HEK293T (cell line): ENCODE data around the gene CMYA5.

Source experiments
- CTCF ChIA-PET: fragments of 350-600 bp; formaldehyde crosslinking; extraction: SDS; loops from one replicate; lab custom pipeline; 2021; ENCODE audit warnings: antibody characterized with exemption, inconsistent platforms; lab: Yijun Ruan, JAX
- POLR2A ChIA-PET: fragments of 350-600 bp; formaldehyde crosslinking; extraction: SDS; loops from one replicate; lab custom pipeline; 2020; ENCODE audit warnings: antibody characterized with exemption, inconsistent platforms; lab: Yijun Ruan, JAX
- DNase-seq: peaks from one replicate; pipeline ENCODE4 v3.0.0; 2012; ENCODE audit warnings: mixed read lengths; ENCODE audit errors: extremely low spot score
- ARNT ChIP-seq: fragments of 450-650 bp; IDR thresholded peaks from 2 replicates; pipeline ENCODE4 v1.6.1; 2017; ENCODE audit warnings: mild to moderate bottlenecking
- BHLHE40 ChIP-seq: fragments of 450-650 bp; IDR thresholded peaks from 2 replicates; pipeline ENCODE4 v1.6.1; 2016; ENCODE audit warnings: mild to moderate bottlenecking, moderate library complexity, borderline replicate concordance
- CTBP1 ChIP-seq: fragments of 450-650 bp; IDR thresholded peaks from 2 replicates; pipeline ENCODE4 v1.6.1; 2016; ENCODE audit warnings: borderline replicate concordance
- ELF4 ChIP-seq: fragments of 450-650 bp; IDR thresholded peaks from 2 replicates; pipeline ENCODE4 v1.6.1; 2017; ENCODE audit warnings: antibody characterized with exemption
- FOXA1 ChIP-seq: fragments of 450-650 bp; IDR thresholded peaks from 2 replicates; pipeline ENCODE4 v1.6.1; 2016; ENCODE audit warnings: mild to moderate bottlenecking
- FOXK2 ChIP-seq: fragments of 450-650 bp; IDR thresholded peaks from 2 replicates; pipeline ENCODE4 v1.6.1; 2016; ENCODE audit warnings: mild to moderate bottlenecking
- FOXM1 ChIP-seq: fragments of 450-650 bp; IDR thresholded peaks from 2 replicates; pipeline ENCODE4 v1.6.1; 2017; ENCODE audit warnings: mild to moderate bottlenecking, borderline replicate concordance
- HDGF ChIP-seq: fragments of 450-650 bp; IDR thresholded peaks from 2 replicates; pipeline ENCODE4 v1.6.1; 2017; ENCODE audit warnings: antibody characterized with exemption, borderline replicate concordance
- L3MBTL2 ChIP-seq: fragments of 450-650 bp; conservative IDR thresholded peaks from 2 replicates; pipeline ENCODE4 v1.6.1; 2016; ENCODE audit warnings: mild to moderate bottlenecking
- LEF1 ChIP-seq: fragments of 450-650 bp; IDR thresholded peaks from 2 replicates; pipeline ENCODE4 v1.6.1; 2017; ENCODE audit warnings: mild to moderate bottlenecking, borderline replicate concordance
- NFRKB ChIP-seq: fragments of 450-650 bp; IDR thresholded peaks from 2 replicates; pipeline ENCODE4 v1.6.1; 2016; ENCODE audit warnings: mild to moderate bottlenecking, moderate library complexity
- SP1 ChIP-seq: fragments of 450-650 bp; IDR thresholded peaks from 2 replicates; pipeline ENCODE4 v1.6.1; 2017
- SUZ12 ChIP-seq: fragments of 450-650 bp; IDR thresholded peaks from 2 replicates; pipeline ENCODE4 v1.6.1; 2016; ENCODE audit warnings: mild to moderate bottlenecking
- TARDBP ChIP-seq: fragments of 450-650 bp; IDR thresholded peaks from 2 replicates; pipeline ENCODE4 v1.6.1; 2016
- ZNF384 ChIP-seq: fragments of 450-650 bp; IDR thresholded peaks from 2 replicates; pipeline ENCODE4 v1.6.1; 2016
- TF ChIP-seq, protein P1 (sequence below): fragments of 450-650 bp; IDR thresholded peaks from 2 replicates; pipeline ENCODE4 v1.6.1; 2016

The CMYA5 gene

DNA sequence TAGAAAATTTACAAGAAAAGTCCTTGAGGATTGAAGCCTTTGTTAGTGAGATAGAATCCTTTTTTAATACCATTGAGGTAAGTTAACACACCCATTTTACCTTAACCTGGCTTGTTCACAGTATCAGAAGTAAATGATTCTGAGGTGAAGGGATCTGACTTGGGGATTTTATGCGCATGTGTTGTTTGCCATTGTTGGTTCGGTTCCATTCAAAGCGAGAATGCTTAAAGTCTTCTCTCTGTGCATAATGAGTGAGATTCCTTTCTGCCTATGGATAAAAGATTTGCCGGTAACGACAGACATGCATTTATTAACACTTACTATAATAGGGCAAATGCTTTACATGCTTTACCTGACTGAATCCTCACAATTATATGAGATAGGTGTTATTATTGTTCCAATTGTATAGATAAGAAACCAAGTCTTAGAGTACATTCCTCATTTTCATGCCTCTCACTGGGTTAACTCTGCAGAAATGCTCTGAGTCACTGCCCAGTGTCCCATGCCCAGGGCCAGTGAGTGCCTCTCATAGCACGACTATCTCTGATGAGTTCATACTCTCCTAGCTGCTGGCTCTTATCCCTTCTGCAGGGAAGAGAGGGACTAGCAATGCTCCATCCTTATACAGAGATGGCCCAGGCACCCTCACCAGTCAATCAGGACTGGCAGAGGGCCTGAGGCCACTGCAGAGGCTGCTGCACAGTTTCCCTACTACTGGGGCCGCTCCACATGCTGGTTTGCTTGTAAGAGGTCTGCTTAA, 54.4 kb downstream of the CMYA5 start:
- no peak for DNase-seq
- TF ChIP-seq ARNT (no peak), HDGF (no peak), BHLHE40 (no peak), LEF1 (no peak), SUZ12 (no peak), L3MBTL2 (no peak), ZNF384 (no peak), SP1 (no peak), FOXM1 (no peak), TARDBP (no peak), FOXA1 (no peak), ELF4 (no peak)
- TF ChIP-seq, protein P1, sequence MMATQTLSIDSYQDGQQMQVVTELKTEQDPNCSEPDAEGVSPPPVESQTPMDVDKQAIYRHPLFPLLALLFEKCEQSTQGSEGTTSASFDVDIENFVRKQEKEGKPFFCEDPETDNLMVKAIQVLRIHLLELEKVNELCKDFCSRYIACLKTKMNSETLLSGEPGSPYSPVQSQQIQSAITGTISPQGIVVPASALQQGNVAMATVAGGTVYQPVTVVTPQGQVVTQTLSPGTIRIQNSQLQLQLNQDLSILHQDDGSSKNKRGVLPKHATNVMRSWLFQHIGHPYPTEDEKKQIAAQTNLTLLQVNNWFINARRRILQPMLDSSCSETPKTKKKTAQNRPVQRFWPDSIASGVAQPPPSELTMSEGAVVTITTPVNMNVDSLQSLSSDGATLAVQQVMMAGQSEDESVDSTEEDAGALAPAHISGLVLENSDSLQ: no peak
- ChIA-PET POLR2A (no interaction called here), CTCF (interaction anchor here (0.6 kb wide), 1 partner anchor 113 kb away, joined by 3 read pairs; no protein-coding TSS in a partner anchor)

DNA sequence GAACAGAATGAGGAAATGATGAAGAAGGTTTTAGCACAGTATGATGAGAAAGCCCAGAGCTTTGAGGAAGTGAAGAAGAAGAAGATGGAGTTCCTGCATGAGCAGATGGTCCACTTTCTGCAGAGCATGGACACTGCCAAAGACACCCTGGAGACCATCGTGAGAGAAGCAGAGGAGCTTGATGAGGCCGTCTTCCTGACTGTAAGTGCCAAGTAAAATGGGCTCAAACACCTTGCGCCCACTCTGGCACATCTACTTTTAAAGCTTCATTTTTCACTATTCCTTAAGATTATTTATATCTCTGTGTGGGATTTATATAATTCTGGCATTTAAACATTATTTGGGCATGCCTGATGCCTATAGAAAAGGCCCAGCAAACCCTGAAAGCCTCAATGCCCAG, 55.6 kb downstream of the CMYA5 start:
- CTCF ChIA-PET: no interaction called here
- DNase-seq: no peak
- TF ChIP-seq ZNF384: no peak
- TF ChIP-seq ELF4: no peak
- TF ChIP-seq SP1: no peak
- no peak for TF ChIP-seq BHLHE40
- no peak for TF ChIP-seq HDGF
- no peak for TF ChIP-seq ARNT
- no peak for TF ChIP-seq FOXK2
- no peak for TF ChIP-seq CTBP1
- no peak for TF ChIP-seq FOXA1
- no peak for TF ChIP-seq L3MBTL2
- TF ChIP-seq NFRKB: no peak
- TF ChIP-seq LEF1: no peak
- TF ChIP-seq FOXM1: no peak
- TF ChIP-seq, protein P1: no peak
- no peak for TF ChIP-seq TARDBP
- POLR2A ChIA-PET: no interaction called here

DNA sequence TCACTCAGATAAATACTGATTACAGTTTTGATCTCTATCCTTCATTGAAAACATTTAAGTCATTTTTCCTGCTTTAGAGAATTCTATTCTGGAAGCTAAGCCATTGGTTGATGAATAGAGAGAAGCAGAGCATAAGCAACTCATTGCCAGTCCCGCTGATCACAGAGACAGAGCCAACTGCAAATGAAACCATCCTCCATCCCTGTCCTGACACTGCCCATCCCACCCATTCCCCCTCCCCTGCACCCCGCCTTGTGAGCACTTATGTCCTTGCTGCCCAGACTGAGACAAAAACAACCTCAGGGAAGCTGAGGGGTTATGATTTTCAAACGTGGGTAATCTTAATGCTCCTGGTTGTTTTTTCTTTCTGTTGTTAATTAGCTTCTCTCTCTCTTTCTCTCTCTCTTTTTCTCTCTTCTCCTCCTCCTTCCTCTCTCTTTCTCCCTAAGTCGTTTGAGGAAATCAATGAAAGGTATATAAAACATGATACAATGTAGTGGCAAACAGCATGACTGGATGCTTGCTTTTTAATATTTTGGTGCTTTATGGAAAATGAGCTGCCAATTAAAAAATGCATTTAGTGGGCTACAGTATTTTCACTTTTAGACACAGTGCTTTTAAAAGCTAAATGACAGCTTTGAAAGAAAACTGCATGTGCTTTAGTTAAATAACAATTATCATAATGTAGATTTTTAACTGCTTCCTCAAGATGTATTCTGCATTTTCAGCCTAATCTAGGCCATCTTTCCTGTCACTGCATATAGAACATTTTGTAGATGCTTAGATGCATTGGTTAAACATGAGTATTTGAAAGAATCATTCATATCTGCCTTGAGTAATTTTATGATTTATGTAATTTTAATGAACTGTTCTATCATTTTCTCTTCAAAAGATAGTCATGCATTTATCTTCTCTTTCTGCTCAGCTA, 57.3 kb downstream of the CMYA5 start:
- DNase-seq: no peak
- TF ChIP-seq NFRKB (no peak), TARDBP (no peak), ZNF384 (no peak), SUZ12 (no peak), SP1 (no peak), BHLHE40 (no peak), FOXK2 (no peak), FOXM1 (no peak), LEF1 (no peak), CTBP1 (no peak), L3MBTL2 (no peak), FOXA1 (no peak), ARNT (no peak), ELF4 (no peak), HDGF (no peak)
- TF ChIP-seq, protein P1: no peak
- ChIA-PET POLR2A (no interaction called here), CTCF (interaction anchor here (0.6 kb wide), 1 partner anchor 14 kb away, joined by 3 read pairs; no protein-coding TSS in a partner anchor)

DNA sequence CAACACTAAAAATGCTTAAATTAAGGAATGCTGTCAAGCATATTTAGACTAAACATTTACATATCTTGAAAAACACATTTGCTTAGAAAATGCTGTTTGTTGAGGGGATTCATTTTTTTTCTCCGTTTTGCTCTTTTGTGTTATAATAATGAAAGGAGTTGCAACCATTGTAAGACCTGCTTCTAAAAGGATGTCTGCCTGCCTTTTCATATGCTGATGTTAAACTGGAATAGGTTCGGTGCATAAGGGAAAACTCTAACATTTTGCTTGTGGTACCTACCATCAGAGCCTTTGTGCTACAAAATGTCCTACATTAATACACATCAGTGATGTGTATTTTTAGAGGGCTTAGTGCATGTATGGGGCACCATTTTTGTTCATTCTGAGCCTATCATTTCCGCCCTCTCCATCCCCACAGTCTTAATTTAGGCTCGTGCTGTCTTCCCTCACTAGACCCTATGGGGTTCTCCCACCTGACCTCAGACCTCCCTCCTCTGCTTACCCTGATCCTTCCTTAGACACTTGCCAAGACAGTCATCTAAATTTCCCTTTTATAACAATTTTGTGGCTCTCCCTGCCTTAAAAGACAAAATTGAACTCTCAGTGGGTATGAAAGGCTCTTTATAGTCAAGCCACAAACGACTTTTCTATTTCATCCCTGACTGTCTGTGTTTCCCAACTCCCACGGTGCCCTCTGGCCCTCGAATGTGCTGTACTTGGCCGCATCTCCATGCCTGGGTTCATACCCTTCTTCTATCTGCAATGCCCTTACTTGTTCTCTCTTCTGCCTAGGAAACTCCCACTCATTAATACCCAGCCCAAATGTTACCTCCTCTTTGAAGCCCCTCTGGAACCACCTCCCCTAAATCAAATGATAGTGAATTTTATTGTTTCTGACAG, 61.2 kb downstream of the CMYA5 start:
- CTCF ChIA-PET: no interaction called here
- DNase-seq: no peak
- POLR2A ChIA-PET: no interaction called here
- no peak for TF ChIP-seq CTBP1
- TF ChIP-seq FOXM1: no peak

DNA sequence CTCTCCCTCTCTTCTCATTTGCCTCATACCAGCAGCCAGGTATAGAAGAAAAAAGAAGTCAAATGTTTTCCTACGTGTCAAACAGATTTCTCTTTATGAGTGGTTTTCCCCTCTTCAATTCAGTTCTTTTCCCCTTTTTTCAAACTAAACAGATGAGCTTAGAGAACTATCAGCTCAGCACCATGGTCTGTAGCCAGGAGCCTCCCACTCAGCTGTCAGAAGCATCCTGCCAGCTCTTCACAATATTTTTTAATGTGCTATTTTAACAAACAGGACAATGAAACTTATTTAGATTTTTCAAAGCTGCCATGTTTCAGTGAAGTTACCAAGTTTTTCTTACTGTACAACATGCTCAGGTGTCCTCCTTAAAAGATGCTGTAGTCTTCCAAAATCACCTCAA, 63.5 kb downstream of the CMYA5 start:
- DNase-seq: no peak
- ChIA-PET CTCF (no interaction called here), POLR2A (no interaction called here)
- TF ChIP-seq L3MBTL2 (no peak), ARNT (no peak), CTBP1 (no peak), FOXM1 (no peak), ZNF384 (no peak), FOXK2 (no peak), FOXA1 (no peak), NFRKB (no peak), LEF1 (no peak)
- TF ChIP-seq, protein P1: no peak
